NCI-H1436 (cell line): ENCODE data around the gene SYK.
"Not testable (repeated sequence)": the region's sequence is repeated elsewhere in the genome, so short reads cannot be mapped to it uniquely, and the experiment has no call there.

Source experiments
- DNase-seq: peaks from one replicate; lab custom pipeline; 2025; lab: John Stamatoyannopoulos, UW

SYK gene

DNA sequence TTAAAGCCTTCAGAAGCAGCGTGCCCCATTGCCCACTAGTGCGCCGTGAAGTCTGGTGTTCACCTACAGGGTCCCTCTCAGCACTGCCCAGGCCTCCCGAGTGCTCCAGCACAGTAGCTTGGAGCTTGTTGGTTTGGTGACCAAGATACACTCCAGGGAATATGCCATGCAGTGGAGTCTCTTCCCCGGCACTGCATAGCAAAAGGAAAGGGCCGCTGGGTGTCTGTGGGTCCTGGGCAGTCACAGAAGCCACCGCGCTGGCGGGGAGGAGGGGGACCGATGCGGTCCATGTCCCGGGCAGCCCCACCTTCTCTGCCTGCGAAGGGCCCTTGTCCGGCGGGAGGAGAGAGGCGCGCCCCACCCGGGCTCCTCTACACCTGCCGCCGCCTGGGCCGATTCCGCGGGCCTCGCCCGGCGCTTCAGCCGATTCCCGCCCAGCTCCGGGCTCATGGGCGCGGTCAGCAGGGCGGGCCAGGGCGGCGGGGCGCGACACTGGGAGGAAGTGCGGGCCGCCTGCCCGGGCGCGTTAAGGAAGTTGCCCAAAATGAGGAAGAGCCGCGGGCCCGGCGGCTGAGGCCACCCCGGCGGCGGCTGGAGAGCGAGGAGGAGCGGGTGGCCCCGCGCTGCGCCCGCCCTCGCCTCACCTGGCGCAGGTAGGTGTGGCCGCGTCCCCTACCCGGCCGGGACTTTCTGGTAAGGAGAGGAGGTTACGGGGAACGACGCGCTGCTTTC lies at the start of gene SYK:
TSS of gene SYK (plus strand) at position 579 of the 732 bp plus-strand sequence. CDS start 42,080 bp downstream, outside the sequence.
- DNase-seq = peak; percentile 36

DNA sequence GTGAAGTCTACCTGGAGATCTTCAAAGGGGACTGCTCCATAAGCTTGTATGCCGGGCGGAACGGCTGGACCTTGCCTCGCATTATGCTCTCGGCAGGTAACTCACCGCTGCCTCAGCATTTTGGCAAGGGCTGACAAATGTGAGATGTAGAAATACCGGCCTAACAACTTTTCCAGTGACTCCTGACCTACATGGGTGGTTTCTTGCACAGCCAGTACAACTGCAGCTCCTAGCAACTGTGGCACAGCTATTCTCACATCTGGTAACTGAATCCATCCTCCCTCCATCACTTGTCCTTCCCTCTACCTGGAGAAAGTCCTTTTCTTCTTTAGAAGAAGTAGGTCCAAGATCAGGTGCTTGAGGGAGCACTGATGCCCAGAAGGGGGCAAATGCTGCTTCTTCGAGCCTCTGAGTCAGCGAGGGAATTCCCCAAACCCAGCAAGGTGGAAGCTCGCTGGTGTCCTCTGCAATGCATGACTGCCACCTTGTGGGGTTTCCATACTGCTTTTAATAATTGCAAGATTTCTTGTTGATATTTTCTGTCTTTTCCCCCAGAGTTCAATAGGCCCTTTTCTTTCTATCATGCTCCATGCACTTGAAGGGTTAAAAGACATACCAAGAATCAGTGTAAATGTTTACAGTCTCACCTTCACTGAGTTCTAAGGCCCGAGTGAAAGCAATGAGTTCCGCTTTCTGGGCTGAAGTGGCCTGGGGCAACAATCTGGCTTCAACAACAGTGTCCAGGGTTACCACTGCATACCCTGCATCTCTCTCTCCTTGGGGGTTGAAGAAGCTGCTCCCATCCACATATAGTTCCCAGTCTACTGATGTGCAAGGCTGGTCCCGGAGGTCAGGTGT lies 45.9 kb upstream of the SYK start:
- DNase-seq = peak; percentile 59

DNA sequence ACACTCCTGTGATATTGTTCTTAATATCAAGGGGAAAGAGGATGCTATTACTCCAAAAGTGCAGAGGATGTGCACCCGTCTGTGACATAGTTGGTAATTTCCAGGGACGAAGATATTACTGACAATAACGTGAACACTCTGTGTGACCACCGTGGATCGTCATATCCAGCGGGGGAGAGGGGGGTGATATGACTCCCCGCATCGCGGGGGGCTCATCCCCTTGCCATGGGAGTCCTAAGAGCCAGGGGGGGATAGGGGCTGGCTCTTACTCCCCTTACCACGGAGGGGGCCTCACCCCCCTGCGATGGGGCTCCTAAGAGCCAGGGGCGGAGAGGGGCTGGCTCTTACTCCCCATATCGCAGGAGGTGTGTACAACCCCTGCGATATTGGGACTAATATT lies 41.0 kb upstream of the SYK start:
- not testable (repeated sequence) for DNase-seq

DNA sequence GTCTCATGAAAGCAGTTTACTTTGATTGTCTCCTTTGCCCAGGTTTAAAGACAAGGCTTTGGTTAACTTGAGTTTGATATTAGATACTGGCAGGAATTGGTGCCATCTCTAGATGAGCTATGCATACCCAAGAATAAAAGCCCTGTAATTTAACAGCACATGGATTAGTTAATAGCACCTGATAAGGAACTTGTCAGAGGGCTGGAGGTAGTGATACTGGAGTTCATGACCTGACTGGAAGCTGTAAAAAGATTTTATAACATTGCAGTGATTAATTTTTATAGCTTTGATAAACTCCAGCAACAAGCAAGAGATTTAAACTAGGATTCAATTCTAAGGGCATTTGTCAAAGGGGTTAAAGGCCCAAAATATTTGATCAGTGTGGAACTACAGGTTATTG lies 34.9 kb upstream of the SYK start:
- no peak for DNase-seq

GRCh38 chr9:90767523-90768100 lies 34.0 kb upstream of the SYK start:
- no peak for DNase-seq

GRCh38 chr9:90770182-90770738 lies 31.4 kb upstream of the SYK start:
- DNase-seq = no peak

DNA sequence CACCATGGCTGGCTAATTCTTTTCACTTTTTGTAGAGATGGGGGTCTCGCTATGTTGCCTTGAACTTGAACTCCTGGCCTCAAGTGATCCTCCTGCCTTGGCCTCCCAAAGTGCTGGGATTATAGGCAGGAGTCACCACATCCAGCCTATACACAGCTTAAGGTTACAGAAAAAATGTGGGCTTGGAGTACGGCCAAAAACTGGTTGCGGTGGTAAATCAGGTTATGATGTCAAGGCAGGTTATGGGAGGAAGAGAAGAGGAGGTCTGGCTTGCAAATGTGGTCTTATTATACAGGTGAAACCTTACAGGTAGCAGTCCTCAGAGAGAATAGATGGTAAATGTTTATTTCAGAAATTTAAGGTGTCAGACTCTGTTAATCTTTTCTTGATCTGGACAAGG lies 30.7 kb upstream of the SYK start:
- no peak for DNase-seq

- no peak for DNase-seq
These were observed 29.2 kb upstream of the SYK start for GRCh38 chr9:90772386-90772785.

DNA sequence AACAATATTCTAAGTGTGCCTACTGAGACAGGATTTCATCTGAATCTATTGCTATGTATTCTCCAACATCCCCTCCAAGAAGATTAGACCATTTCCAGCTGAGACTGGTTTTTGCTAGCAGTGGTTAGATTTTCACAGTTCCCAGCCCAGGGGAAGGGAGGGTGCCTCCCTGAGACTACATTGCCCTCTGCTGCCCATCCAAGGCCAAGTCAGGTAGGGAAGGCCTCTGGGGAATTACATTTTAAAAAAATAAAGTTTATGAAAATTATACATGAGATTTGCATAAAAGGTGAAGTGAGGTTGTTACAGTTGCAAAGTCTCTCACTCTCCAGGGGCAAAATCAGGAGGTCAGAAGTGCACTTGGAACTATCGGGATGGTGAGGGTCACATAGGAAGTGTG lies 28.0 kb upstream of the SYK start:
- DNase-seq = no peak

DNA sequence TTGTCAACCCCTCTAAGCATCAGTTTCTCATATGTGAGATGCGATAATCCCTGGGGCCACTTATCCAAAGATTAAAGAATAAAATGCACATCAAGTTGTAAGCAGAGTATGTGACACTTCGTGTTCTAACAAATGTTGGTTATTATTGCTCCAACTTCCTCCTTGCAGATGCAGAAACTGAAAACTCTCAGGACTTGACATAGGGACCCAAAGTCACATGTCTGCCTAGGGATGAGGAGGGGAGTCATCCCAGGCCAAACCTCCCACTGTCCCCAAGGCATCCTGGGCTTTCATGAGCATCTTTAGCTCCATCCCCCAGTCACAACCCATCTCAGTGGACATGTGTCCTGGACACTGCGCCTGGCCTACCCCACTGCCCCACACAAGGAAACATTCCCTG lies 27.5 kb upstream of the SYK start:
- no peak for DNase-seq

DNA sequence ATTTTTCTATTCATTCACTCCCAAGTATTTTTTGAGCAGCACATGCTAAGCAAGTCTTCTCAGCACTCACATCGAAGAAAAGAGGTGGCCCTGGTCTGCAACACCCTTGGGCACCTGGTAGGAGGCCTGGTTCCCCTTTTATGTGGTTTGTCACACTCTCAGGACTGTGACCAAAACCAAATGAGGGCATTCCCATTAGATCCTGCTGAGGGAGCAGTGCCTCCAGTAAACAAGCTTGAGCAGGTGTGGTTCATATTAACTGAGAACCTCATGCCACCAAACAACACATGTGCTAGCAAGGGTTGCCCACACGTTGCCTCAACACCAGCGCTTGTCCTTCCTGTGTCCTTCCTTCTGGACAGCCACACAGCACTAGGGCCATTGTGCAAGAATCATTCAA lies 26.9 kb upstream of the SYK start:
- DNase-seq = no peak

GRCh38 chr9:90775657-90776056 lies 26.0 kb upstream of the SYK start:
- DNase-seq = no peak

- no peak for DNase-seq
These were observed 22.9 kb upstream of the SYK start for GRCh38 chr9:90778746-90779145.

- no peak for DNase-seq
These were observed 18.1 kb upstream of the SYK start for GRCh38 chr9:90783552-90783951.

GRCh38 chr9:90783964-90784363 lies 17.7 kb upstream of the SYK start:
- DNase-seq = no peak

- no peak for DNase-seq
These were observed 13.7 kb upstream of the SYK start for GRCh38 chr9:90787771-90788460.

DNA sequence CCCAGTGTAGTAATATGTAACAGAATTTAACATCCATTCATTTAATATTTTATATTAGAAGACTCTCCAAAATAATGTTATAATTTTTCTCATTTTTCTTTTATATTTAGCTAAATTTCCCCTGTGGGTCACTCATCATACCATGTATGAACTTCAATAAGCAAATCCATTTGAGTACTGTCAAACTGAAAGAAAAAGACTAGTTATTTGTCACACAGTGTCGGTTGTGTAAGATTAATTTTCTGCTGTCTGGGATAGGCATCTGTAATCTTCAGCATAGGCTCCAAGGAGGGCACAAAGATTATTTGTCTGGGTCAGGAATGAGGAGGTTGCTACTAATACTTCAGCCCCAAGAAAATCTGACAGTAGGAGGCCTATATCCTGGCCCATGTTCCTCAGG lies 13.1 kb upstream of the SYK start:
- DNase-seq = not testable (repeated sequence)

GRCh38 chr9:90789408-90789807 lies 12.2 kb upstream of the SYK start:
- DNase-seq = no peak

- DNase-seq = no peak
These were observed 11.8 kb upstream of the SYK start for GRCh38 chr9:90789862-90790261.

DNA sequence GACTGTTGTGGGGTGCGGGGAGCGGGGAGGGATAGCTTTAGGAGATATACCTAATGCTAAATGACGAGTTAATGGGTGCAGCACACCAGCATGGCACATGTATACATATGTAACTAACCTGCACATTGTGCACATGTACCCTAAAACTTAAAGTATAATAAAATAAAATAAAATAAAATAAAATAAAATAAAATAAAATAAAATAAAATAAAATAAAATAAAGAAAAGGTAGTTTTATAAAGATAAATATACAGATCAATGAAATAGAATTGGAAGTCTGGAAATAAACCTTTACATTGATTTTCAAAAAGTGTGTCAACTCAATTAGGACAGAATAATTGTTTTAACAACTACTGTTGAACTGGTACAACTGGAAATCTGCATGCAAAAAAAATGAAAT lies 8.6 kb upstream of the SYK start:
- not testable (repeated sequence) for DNase-seq

GRCh38 chr9:90793729-90794128 lies 7.9 kb upstream of the SYK start:
- no peak for DNase-seq

DNA sequence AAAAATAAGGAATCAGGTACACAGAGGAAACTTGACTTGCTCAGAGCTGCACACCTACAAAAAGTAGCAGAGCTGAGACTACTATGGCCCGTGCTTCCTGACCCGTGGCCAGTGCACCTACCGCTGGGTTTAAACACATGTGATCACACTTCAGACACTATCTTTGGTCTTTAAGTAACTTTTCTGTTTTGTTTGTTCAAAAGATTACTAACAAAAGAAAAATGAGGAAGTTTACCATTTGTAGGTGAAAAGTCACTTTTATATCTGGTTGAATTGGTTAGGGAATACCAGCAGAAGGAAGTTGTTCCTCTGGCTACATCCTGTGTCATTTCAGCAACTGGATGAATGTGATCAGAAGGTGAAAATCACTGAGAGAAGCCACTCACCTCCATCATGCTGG lies 6.5 kb upstream of the SYK start:
- no peak for DNase-seq
